Measurements from ENCODE around the gene AKAP8. TPM values are rescaled to one million over a fixed set of nuclear protein-coding genes. Genes with fewer than 3 reads are reported as not detected.

AKAP8 gene
- total RNA-seq, 1 experiment from 2014 or later: 50.8 TPM

GRCh38 chr19:15316498-15316897 is 63.1 kb downstream of the AKAP8 start:
- TF ChIP-seq TCF7L2 (IDR thresholded peaks at IDR 0.05; ENCODE audit: low read depth, low read length): no peak
- H3K36me3 ChIP-seq (ENCODE audit: control insufficient read depth, insufficient read depth, low read length): no peaks in the 10 kb centered on the region
- in situ Hi-C loops (cut with HindIII; ENCODE audit: low pct_unique_long_range_greater_than_20kb, low sequenced_read_pairs) (no loop called here), intact Hi-C loops (cut with micrococcal nuclease; ENCODE audit: unreplicated experiment) (no loop called here)
- no TSS peak for BruUV-seq (replicated peaks)
- H3K4me1 ChIP-seq (ENCODE audit: control insufficient read depth, insufficient read depth, low read length): peaks cover 22% of the 10 kb centered on the region
- ChIA-PET CTCF (no interaction called here), POLR2A (no interaction called here)
- no peak for ATAC-seq
- H3K4me3 ChIP-seq (ENCODE audit: low read depth in 2 of 2, low read length in 2 of 2): no peak overlapping the region
- no peaks in the 10 kb centered on the region for H3K9me3 ChIP-seq (ENCODE audit: control insufficient read depth, insufficient read depth, low read depth, low read length)
- no peak overlapping the region for H3K27ac ChIP-seq (ENCODE audit: low read length)
- H3K27me3 ChIP-seq (ENCODE audit: control insufficient read depth, insufficient read depth, low read length): no peaks in the 10 kb centered on the region
- DNase-seq (ENCODE audit: low read depth, low spot score): no peak

DNA sequence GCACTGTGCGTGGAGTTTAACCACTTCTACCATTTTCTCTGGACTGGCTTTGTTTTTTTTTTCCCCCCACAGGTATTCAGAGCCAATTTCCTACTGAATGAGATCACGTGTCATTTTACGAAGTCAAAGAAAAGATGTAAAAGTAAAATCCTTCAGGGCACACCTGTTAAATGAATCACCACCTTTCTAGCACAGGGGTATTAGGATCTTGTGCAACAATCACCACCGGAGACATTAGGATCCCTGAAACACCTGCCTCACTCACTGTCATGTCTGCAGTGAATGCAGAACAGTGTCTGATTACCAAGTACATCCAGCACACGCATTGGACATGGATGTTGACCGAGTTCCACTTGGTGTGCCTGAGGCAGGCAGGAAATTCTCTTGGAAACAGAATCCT is 64.5 kb downstream of the AKAP8 start:
- ChIA-PET POLR2A (no interaction called here), CTCF (interaction anchor here (0.6 kb wide), 1 partner anchor 239 kb away, joined by 4 read pairs; no protein-coding TSS in a partner anchor)
- H3K36me3 ChIP-seq (ENCODE audit: control insufficient read depth, insufficient read depth, low read length): no peaks in the 10 kb centered on the region
- H3K9me3 ChIP-seq (ENCODE audit: control insufficient read depth, insufficient read depth, low read depth, low read length): no peaks in the 10 kb centered on the region
- in situ Hi-C loops (cut with HindIII; ENCODE audit: low pct_unique_long_range_greater_than_20kb, low sequenced_read_pairs) (no loop called here), intact Hi-C loops (cut with micrococcal nuclease; ENCODE audit: unreplicated experiment) (no loop called here)
- peaks cover 21% of the 10 kb centered on the region for H3K4me1 ChIP-seq (ENCODE audit: control insufficient read depth, insufficient read depth, low read length)
- no peak overlapping the region for H3K4me3 ChIP-seq (ENCODE audit: low read depth in 2 of 2, low read length in 2 of 2)
- no TSS peak for BruUV-seq (replicated peaks)
- TF ChIP-seq SIN3A (IDR thresholded peaks at IDR 0.05; ENCODE audit: borderline replicate concordance, insufficient read depth, low read depth, low read length) (no peak), REST (IDR thresholded peaks at IDR 0.05; ENCODE audit: insufficient read depth in 1 of 2, low read depth in 2 of 2, low read length in 1 of 2) (no peak), TCF7L2 (IDR thresholded peaks at IDR 0.05; ENCODE audit: low read depth, low read length) (no peak), POLR2AphosphoS5 (IDR thresholded peaks at IDR 0.05; ENCODE audit: low read depth, low read length) (no peak), CTCF (IDR thresholded peaks at IDR 0.05) (no peak)
- no peak overlapping the region for H3K27ac ChIP-seq (ENCODE audit: low read length)
- DNase-seq (ENCODE audit: low read depth, low spot score) (no peak), ATAC-seq (no peak)
- no peaks in the 10 kb centered on the region for H3K27me3 ChIP-seq (ENCODE audit: control insufficient read depth, insufficient read depth, low read length)

DNA sequence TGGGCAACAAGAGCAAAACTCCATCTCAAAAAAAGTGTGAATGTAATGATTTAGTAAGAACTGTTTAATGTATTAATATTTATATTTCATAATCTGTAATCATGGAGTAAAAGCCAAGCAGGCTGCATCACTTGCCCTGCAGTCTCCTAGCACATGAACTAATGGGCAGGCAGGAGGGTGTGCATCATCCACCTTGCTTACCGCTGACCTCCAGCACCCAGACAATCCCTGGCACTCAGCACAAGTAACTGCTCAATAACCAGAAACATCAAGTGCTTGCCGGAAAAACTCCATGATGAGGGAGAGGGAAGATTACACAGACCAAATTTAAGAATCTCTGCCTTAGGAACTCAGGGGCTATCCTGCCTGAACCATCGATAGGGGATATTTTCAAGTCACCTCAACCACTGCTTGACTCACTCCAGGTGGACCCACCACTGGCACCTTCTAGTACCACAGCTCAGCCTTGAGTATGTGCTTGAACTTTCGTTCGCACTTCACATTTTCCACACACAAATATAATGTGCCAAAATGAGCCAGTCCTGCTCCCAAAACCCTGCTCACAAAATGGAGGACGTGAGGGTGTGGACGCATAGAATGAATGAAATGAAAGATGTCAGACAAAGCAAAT is 65.8 kb downstream of the AKAP8 start:
- no peak for TF ChIP-seq REST (IDR thresholded peaks at IDR 0.05; ENCODE audit: insufficient read depth in 1 of 2, low read depth in 2 of 2, low read length in 1 of 2)
- no peak for TF ChIP-seq TCF7L2 (IDR thresholded peaks at IDR 0.05; ENCODE audit: low read depth, low read length)
- no peak for TF ChIP-seq SIN3A (IDR thresholded peaks at IDR 0.05; ENCODE audit: borderline replicate concordance, insufficient read depth, low read depth, low read length)
- no peak for TF ChIP-seq CTCF (IDR thresholded peaks at IDR 0.05)
- no peak for TF ChIP-seq POLR2AphosphoS5 (IDR thresholded peaks at IDR 0.05; ENCODE audit: low read depth, low read length)
- H3K36me3 ChIP-seq (ENCODE audit: control insufficient read depth, insufficient read depth, low read length): no peaks in the 10 kb centered on the region
- no TSS peak for BruUV-seq (replicated peaks)
- ATAC-seq (no peak), DNase-seq (ENCODE audit: low read depth, low spot score) (no peak)
- no peak overlapping the region for H3K27ac ChIP-seq (ENCODE audit: low read length)
- in situ Hi-C loops (cut with HindIII; ENCODE audit: low pct_unique_long_range_greater_than_20kb, low sequenced_read_pairs) (no loop called here), intact Hi-C loops (cut with micrococcal nuclease; ENCODE audit: unreplicated experiment) (no loop called here)
- no peaks in the 10 kb centered on the region for H3K27me3 ChIP-seq (ENCODE audit: control insufficient read depth, insufficient read depth, low read length)
- no peak overlapping the region for H3K4me3 ChIP-seq (ENCODE audit: low read depth in 2 of 2, low read length in 2 of 2)
- H3K9me3 ChIP-seq (ENCODE audit: control insufficient read depth, insufficient read depth, low read depth, low read length): no peaks in the 10 kb centered on the region
- H3K4me1 ChIP-seq (ENCODE audit: control insufficient read depth, insufficient read depth, low read length): peaks cover 23% of the 10 kb centered on the region
- CTCF ChIA-PET: no interaction called here
- POLR2A ChIA-PET: no interaction called here
